Measurements from ENCODE around the gene CSF1. TPM values are rescaled to one million over a fixed set of nuclear protein-coding genes. Genes with fewer than 3 reads are reported as not detected.
A peak's percentile ranks its signal among the peaks of the same experiment; 100 is the strongest.

The CSF1 gene
- total and polyA plus RNA-seq, 2 of the 13 experiments (the other 11 are each of a cell fraction or from before 2014, with no cell fraction given) = 4.6 to 13.3 TPM

- TF ChIP-seq MLX (CRISPR knock-in tag; IDR thresholded peaks at IDR 0.05) (peak; percentile 82), ZMYM3 (CRISPR knock-in tag; IDR thresholded peaks at IDR 0.05) (peak; percentile 75), HNF4A (CRISPR knock-in tag; IDR thresholded peaks at IDR 0.05) (peak; percentile 60), ZNF883 (CRISPR knock-in tag; IDR thresholded peaks at IDR 0.05; ENCODE audit: not compliant biosample characterization) (no peak), XRCC5 (optimal IDR thresholded peaks at IDR 0.05; ENCODE audit: low read length) (no peak), ZFP62 (CRISPR knock-in tag; IDR thresholded peaks at IDR 0.05) (0 out of 2 replicates have a peak, but pooled peaks have one; percentile 42), SIX1 (CRISPR knock-in tag; IDR thresholded peaks at IDR 0.05; ENCODE audit: borderline replicate concordance) (peak; percentile 68; the same call in 1 of the 2 replicates), ZNF232 (CRISPR knock-in tag; IDR thresholded peaks at IDR 0.05; ENCODE audit: borderline replicate concordance) (0 out of 2 replicates have a peak, but pooled peaks have one; percentile 27), ZNF292 (CRISPR knock-in tag; IDR thresholded peaks at IDR 0.05; ENCODE audit: borderline replicate concordance, low read depth) (peak; percentile 79; the same call in 1 of the 2 replicates), MYNN (CRISPR knock-in tag; IDR thresholded peaks at IDR 0.05; ENCODE audit: low read depth) (0 out of 2 replicates have a peak, but pooled peaks have one; percentile 35)
- TF ChIP-seq, protein P1, sequence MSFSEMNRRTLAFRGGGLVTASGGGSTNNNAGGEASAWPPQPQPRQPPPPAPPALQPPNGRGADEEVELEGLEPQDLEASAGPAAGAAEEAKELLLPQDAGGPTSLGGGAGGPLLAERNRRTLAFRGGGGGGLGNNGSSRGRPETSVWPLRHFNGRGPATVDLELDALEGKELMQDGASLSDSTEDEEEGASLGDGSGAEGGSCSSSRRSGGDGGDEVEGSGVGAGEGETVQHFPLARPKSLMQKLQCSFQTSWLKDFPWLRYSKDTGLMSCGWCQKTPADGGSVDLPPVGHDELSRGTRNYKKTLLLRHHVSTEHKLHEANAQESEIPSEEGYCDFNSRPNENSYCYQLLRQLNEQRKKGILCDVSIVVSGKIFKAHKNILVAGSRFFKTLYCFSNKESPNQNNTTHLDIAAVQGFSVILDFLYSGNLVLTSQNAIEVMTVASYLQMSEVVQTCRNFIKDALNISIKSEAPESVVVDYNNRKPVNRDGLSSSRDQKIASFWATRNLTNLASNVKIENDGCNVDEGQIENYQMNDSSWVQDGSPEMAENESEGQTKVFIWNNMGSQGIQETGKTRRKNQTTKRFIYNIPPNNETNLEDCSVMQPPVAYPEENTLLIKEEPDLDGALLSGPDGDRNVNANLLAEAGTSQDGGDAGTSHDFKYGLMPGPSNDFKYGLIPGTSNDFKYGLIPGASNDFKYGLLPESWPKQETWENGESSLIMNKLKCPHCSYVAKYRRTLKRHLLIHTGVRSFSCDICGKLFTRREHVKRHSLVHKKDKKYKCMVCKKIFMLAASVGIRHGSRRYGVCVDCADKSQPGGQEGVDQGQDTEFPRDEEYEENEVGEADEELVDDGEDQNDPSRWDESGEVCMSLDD (CRISPR knock-in tag; IDR thresholded peaks at IDR 0.05; ENCODE audit: borderline replicate concordance) = no peak; the same call in 1 of the 2 replicates
- TF ChIP-seq, protein P2, sequence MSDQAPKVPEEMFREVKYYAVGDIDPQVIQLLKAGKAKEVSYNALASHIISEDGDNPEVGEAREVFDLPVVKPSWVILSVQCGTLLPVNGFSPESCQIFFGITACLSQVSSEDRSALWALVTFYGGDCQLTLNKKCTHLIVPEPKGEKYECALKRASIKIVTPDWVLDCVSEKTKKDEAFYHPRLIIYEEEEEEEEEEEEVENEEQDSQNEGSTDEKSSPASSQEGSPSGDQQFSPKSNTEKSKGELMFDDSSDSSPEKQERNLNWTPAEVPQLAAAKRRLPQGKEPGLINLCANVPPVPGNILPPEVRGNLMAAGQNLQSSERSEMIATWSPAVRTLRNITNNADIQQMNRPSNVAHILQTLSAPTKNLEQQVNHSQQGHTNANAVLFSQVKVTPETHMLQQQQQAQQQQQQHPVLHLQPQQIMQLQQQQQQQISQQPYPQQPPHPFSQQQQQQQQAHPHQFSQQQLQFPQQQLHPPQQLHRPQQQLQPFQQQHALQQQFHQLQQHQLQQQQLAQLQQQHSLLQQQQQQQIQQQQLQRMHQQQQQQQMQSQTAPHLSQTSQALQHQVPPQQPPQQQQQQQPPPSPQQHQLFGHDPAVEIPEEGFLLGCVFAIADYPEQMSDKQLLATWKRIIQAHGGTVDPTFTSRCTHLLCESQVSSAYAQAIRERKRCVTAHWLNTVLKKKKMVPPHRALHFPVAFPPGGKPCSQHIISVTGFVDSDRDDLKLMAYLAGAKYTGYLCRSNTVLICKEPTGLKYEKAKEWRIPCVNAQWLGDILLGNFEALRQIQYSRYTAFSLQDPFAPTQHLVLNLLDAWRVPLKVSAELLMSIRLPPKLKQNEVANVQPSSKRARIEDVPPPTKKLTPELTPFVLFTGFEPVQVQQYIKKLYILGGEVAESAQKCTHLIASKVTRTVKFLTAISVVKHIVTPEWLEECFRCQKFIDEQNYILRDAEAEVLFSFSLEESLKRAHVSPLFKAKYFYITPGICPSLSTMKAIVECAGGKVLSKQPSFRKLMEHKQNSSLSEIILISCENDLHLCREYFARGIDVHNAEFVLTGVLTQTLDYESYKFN (CRISPR knock-in tag; conservative IDR thresholded peaks at IDR 0.05) = peak; percentile 93
- TF ChIP-seq, protein P3, sequence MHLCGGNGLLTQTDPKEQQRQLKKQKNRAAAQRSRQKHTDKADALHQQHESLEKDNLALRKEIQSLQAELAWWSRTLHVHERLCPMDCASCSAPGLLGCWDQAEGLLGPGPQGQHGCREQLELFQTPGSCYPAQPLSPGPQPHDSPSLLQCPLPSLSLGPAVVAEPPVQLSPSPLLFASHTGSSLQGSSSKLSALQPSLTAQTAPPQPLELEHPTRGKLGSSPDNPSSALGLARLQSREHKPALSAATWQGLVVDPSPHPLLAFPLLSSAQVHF (CRISPR knock-in tag; IDR thresholded peaks at IDR 0.05) = no peak
Measured at GRCh38 chr1:109895720-109896504, 14.7 kb upstream of the CSF1 start (continued).

All from HepG2 (cell line).